OCI-LY3 (cell line): Measurements from ENCODE around the gene TAS1R2.

Experiments
- H2AFZ ChIP-seq: fragments of 200-600, 300-600 bp; shearing (Covaris generic); 2 replicates; pipeline ENCODE4 v1.6.0; 2014; ENCODE audit warnings: antibody characterized with exemption, low read depth, low read length
- H3K27ac ChIP-seq: fragments of 200-600, 300-600 bp; sonication (generic); 2 replicates; pipeline ENCODE4 v1.5.1; 2014; ENCODE audit warnings: mild to moderate bottlenecking, low read length, moderate library complexity, mixed read lengths
- H3K27me3 ChIP-seq: fragments of 200-600, 300-600 bp; sonication (generic); 2 replicates; pipeline ENCODE4 v1.6.1; 2014; ENCODE audit warnings: low read depth, low read length, mixed read lengths
- H3K36me3 ChIP-seq: fragments of 200-600, 300-600 bp; sonication (generic); replicated peaks from 2 replicates; pipeline ENCODE3; 2014; ENCODE audit warnings: low read depth, low read length, mixed read lengths
- H3K4me1 ChIP-seq: fragments of 300-600, 200-600 bp; sonication (generic); 2 replicates; pipeline ENCODE4 v1.6.1; 2014; ENCODE audit warnings: low read length, mixed read lengths
- H3K4me2 ChIP-seq: fragments of 200-600, 300-600 bp; sonication (generic); 2 replicates; pipeline ENCODE4 v1.6.1; 2014; ENCODE audit warnings: low read length, mixed read lengths
- H3K4me3 ChIP-seq: fragments of 300-600, 200-600 bp; sonication (generic); 2 replicates; pipeline ENCODE4 v1.5.1; 2014; ENCODE audit warnings: antibody characterized with exemption, mild to moderate bottlenecking, low read length, moderate library complexity
- H3K79me2 ChIP-seq: fragments of 300-600, 200-600 bp; shearing (Covaris generic); 2 replicates; pipeline ENCODE4 v1.6.1; 2014; ENCODE audit warnings: mild to moderate bottlenecking, low read length, mixed read lengths
- H3K9ac ChIP-seq: fragments of 300-600, 200-600 bp; shearing (Covaris generic); 2 replicates; pipeline ENCODE4 v1.6.0; 2014; ENCODE audit warnings: mild to moderate bottlenecking, low read length, moderate library complexity
- H3K9me3 ChIP-seq: fragments of 200-600, 300-600 bp; shearing (Covaris generic); 2 replicates; pipeline ENCODE4 v1.6.1; 2014; ENCODE audit warnings: low read length, mixed read lengths; ENCODE audit not compliant: insufficient read depth
- H4K20me1 ChIP-seq: fragments of 200-600, 300-600 bp; sonication (generic); 2 replicates; pipeline ENCODE4 v1.6.1; 2016; ENCODE audit warnings: low read length, mixed read lengths; ENCODE audit not compliant: insufficient read depth
- CTCF ChIP-seq: fragments of 200-600, 300-600 bp; sonication (generic); IDR thresholded peaks from 2 replicates; pipeline ENCODE4 v1.5.1; 2014; ENCODE audit warnings: antibody characterized with exemption, low read length, low read depth
- EZH2phosphoT487 ChIP-seq: fragments of 200-600 bp; shearing (Covaris generic); IDR thresholded peaks from 2 replicates; pipeline ENCODE4 v1.6.1; 2018; ENCODE audit warnings: antibody characterized with exemption, mixed run types, low read depth

Gene TAS1R2

GRCh38 chr1:18831656-18832055 is 27.8 kb downstream of the TAS1R2 start:
- H2AFZ ChIP-seq = no peak overlapping the region
- H3K4me3 ChIP-seq = no peak overlapping the region
- no peaks in the 10 kb centered on the region for H4K20me1 ChIP-seq
- no peak for TF ChIP-seq EZH2phosphoT487
- TF ChIP-seq CTCF = no peak
- H3K4me1 ChIP-seq = no peaks in the 10 kb centered on the region
- H3K9ac ChIP-seq = no peak overlapping the region
- no peaks in the 10 kb centered on the region for H3K79me2 ChIP-seq
- H3K27ac ChIP-seq = no peak overlapping the region
- no peak overlapping the region for H3K4me2 ChIP-seq
- no peaks in the 10 kb centered on the region; the same call in 1 of the 2 replicates for H3K27me3 ChIP-seq
- no peaks in the 10 kb centered on the region for H3K36me3 ChIP-seq
- no peaks in the 10 kb centered on the region for H3K9me3 ChIP-seq

- Histone ChIP-seq H3K4me3 (no peak overlapping the region), H2AFZ (no peak overlapping the region), H3K27ac (no peak overlapping the region), H3K27me3 (no peaks in the 10 kb centered on the region), H4K20me1 (no peaks in the 10 kb centered on the region), H3K36me3 (no peaks in the 10 kb centered on the region), H3K9ac (no peak overlapping the region), H3K4me2 (no peak overlapping the region), H3K79me2 (no peaks in the 10 kb centered on the region), H3K4me1 (no peaks in the 10 kb centered on the region), H3K9me3 (no peaks in the 10 kb centered on the region)
- TF ChIP-seq CTCF (no peak), EZH2phosphoT487 (no peak)
Measured at GRCh38 chr1:18830596-18830995, 28.9 kb downstream of the TAS1R2 start.

GRCh38 chr1:18829671-18830070 is 29.8 kb downstream of the TAS1R2 start:
- no peaks in the 10 kb centered on the region for H3K9me3 ChIP-seq
- no peak overlapping the region for H3K4me2 ChIP-seq
- H3K4me3 ChIP-seq = no peak overlapping the region
- no peaks in the 10 kb centered on the region for H3K36me3 ChIP-seq
- no peaks in the 10 kb centered on the region for H3K27me3 ChIP-seq
- H3K4me1 ChIP-seq = no peaks in the 10 kb centered on the region
- H4K20me1 ChIP-seq = no peaks in the 10 kb centered on the region
- no peak overlapping the region for H3K27ac ChIP-seq
- no peaks in the 10 kb centered on the region for H3K79me2 ChIP-seq
- TF ChIP-seq EZH2phosphoT487 (no peak), CTCF (no peak)
- no peak overlapping the region for H2AFZ ChIP-seq
- no peak overlapping the region for H3K9ac ChIP-seq

- no peak overlapping the region for H3K4me3 ChIP-seq
- no peaks in the 10 kb centered on the region for H3K9me3 ChIP-seq
- H2AFZ ChIP-seq = no peak overlapping the region
- no peaks in the 10 kb centered on the region for H3K4me1 ChIP-seq
- no peaks in the 10 kb centered on the region for H4K20me1 ChIP-seq
- H3K27me3 ChIP-seq = no peaks in the 10 kb centered on the region
- H3K36me3 ChIP-seq = no peaks in the 10 kb centered on the region
- no peak for TF ChIP-seq CTCF
- TF ChIP-seq EZH2phosphoT487 = no peak
- no peaks in the 10 kb centered on the region for H3K79me2 ChIP-seq
- H3K9ac ChIP-seq = no peak overlapping the region
- H3K27ac ChIP-seq = no peak overlapping the region
- H3K4me2 ChIP-seq = no peak overlapping the region
Measured at GRCh38 chr1:18828224-18828623, 31.2 kb downstream of the TAS1R2 start.
